Activated CD4-positive, alpha-beta T cell treated with anti-CD3 and anti-CD28 coated beads for 36 hours (primary cell): Measurements from ENCODE around the gene VPS26B. TPM values are rescaled to one million over a fixed set of nuclear protein-coding genes. Genes with fewer than 3 reads are reported as not detected.

Experiments
- ATAC-seq: fragments of 200-7000 bp; cut with Tn5 transposase; one replicate; pipeline ENCODE4 v1.10.0; 2021; ENCODE audit warnings: mild to moderate bottlenecking, moderate library complexity
- CTCF ChIA-PET: fragments of 350-600 bp; sonication (Branson Sonifier 250); formaldehyde crosslinking; loops from one replicate; lab custom pipeline; 2021; ENCODE audit warnings: antibody characterized with exemption; lab: Charles Lee
- POLR2A ChIA-PET: fragments of 350-600 bp; sonication (Branson Sonifier 250); formaldehyde crosslinking; loops from one replicate; lab custom pipeline; 2021; ENCODE audit warnings: antibody characterized with exemption, inconsistent platforms; lab: Charles Lee
- DNase-seq: peaks from one replicate; pipeline ENCODE4 v3.0.0-alpha.2; 2020
- H3K27ac Mint-ChIP-seq: one replicate; pipeline ENCODE4 v1.8.0; 2021; ENCODE audit warnings: mixed read lengths
- H3K27me3 Mint-ChIP-seq: one replicate; pipeline ENCODE4 v1.8.0; 2021; ENCODE audit warnings: mixed read lengths
- H3K36me3 Mint-ChIP-seq: one replicate; pipeline ENCODE4 v1.8.0; 2021; ENCODE audit warnings: low read depth, mixed read lengths
- H3K4me1 Mint-ChIP-seq: one replicate; pipeline ENCODE4 v1.8.0; 2021; ENCODE audit warnings: mixed read lengths
- H3K4me3 Mint-ChIP-seq: one replicate; pipeline ENCODE4 v1.8.0; 2021; ENCODE audit warnings: mild to moderate bottlenecking, moderate library complexity, mixed read lengths
- H3K9me3 Mint-ChIP-seq: one replicate; pipeline ENCODE4 v1.8.0; 2021; ENCODE audit warnings: low read depth, mixed read lengths
- intact Hi-C, 2 experiments: fragments of 100-400 bp; cut with DNase I in 1 of 2; cut with micrococcal nuclease in 1 of 2; formaldehyde crosslinking; loops; one replicate each; pipeline versions ENCODE4 v1.14.2 to v1.15.1; 2022 to 2024; cut with DNase I, micrococcal nuclease
- total RNA-seq, 2 experiments: library from RNA; stranded (reverse); gene quantifications; one replicate each; pipeline ENCODE4 v1.2.3, GENCODE V29; 2021

The VPS26B gene
- total RNA-seq, 2 experiments from 2014 or later, result 32.4 to 32.5 TPM

DNA sequence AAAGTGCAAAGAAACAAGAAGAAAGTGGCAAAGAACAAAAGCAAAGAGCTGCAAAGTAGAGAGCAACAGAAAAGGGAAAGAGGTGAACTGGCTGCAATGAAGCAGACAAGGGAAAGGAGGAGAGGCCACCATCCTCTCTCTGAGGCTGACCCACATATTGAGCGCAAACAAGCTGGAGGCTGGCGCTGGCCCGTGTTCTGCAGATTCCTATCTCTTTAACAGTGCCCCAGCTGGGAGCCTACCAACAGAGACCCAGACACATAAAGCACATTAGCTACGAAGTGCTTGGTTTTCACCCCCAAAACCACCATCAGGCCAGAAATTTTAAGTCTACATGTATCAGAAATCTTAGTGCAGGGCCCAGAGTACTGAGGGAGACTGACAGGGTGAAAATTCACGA, 18.3 kb upstream of the VPS26B start:
- Mint-ChIP-seq H3K4me3 (no peak overlapping the region), H3K27ac (no peak overlapping the region), H3K4me1 (peaks cover 2% of the 10 kb centered on the region), H3K36me3 (peaks cover 66% of the 10 kb centered on the region), H3K9me3 (no peaks in the 10 kb centered on the region), H3K27me3 (no peaks in the 10 kb centered on the region)
- POLR2A ChIA-PET, result no interaction called here
- ATAC-seq (no peak), DNase-seq (no peak)
- CTCF ChIA-PET, result interaction anchor here (0.7 to 5.8 kb wide), 5 partner anchors 10 to 88 kb away, joined by 3 to 28 read pairs (median 4); no protein-coding TSS in a partner anchor
- intact Hi-C loops, result loop anchor here (5.0 kb wide), 2 partner anchors 46 to 154 kb away; partner anchors contain the start of genes ACAD8 (in 2 of the 2) and THYN1 (in 2 of the 2)

DNA sequence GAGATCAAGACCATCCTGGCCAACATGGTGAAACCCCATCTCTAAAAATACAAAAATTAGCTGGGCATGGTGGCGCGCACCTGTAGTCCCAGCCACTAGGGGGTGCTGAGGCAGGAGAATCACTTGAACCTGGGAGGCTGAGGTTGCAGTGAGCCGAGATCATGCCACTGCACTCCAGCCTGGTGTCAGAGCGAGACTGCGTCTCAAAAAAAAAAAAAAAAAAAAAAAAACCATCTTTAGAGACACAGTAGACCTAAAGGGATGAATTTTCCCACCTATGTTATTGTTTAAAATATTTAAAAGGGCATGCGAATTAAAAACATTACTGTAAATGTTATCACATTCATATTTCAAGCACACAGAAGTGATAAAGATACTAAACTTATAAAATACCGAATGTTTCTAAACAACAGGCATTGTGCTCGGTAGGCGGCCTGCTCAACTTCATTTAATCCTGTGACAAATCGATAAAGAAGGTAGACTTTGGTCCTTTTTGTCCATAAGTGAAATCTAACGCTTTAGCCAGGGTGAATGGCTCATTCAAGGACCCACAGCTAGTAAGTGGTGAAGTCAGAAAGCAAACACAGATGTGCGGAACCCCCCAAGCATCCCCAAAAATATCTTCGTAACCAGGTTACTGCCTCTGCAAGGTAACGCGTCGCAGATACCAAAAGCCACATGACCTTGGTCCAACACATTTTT, 16.8 kb upstream of the VPS26B start:
- Mint-ChIP-seq H3K4me3 (no peak overlapping the region), H3K36me3 (peaks cover 67% of the 10 kb centered on the region), H3K27ac (no peak overlapping the region), H3K27me3 (no peaks in the 10 kb centered on the region), H3K4me1 (peaks cover 5% of the 10 kb centered on the region), H3K9me3 (no peaks in the 10 kb centered on the region)
- intact Hi-C loops, result loop anchor here (5.0 kb wide), 2 partner anchors 45 to 155 kb away; partner anchors contain the start of genes ACAD8 (in 2 of the 2) and THYN1 (in 2 of the 2)
- peak; percentile 33 for ATAC-seq
- DNase-seq, result peak; percentile 81
- CTCF ChIA-PET, result interaction anchor here (0.7 to 5.8 kb wide), 20 partner anchors 9 to 345 kb away, joined by 3 to 28 read pairs (median 4); partner anchors contain the start of genes GLB1L3 and VPS26B
- POLR2A ChIA-PET, result no interaction called here

DNA sequence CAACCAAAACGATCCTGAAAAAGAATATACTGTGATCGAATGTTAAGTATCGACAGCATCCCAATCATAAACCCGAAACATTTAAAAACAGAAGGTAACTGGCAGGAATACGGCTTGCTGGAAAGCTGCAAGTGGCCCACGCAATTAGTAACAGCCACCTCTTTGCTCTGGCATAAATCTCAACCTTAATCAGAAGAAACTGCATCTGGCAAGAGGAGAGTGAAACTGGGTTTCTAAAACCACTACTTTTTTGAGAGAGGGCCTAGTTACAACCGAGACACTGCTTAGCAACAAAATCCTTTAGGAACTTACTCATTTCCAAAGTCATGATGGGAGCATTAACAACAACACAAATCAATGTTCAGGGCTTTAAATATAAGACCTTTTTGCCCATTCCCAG, 8.6 kb upstream of the VPS26B start:
- CTCF ChIA-PET, result no interaction called here
- POLR2A ChIA-PET, result no interaction called here

DNA sequence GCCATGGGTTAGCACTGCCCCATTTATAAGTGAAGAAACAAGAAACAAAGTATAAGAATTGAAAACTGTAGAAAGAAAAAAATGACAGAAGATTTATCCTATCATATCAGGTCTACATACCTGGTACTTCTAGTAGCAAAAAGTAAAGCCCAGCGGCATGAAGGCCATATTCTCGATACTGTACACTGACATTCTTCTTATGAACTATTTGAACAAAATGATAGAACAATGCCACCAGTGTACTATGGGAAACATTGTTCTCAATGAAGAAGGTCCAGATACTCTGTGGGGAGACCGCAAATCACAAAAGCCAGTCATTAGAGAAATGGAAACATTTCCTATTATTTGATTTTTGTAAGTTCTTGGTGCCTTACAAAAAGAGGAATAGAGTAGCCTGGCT, 7.7 kb upstream of the VPS26B start:
- no peak overlapping the region for H3K4me3 Mint-ChIP-seq
- ATAC-seq, result no peak
- intact Hi-C loops, result no loop called here
- H3K27me3 Mint-ChIP-seq, result no peaks in the 10 kb centered on the region
- DNase-seq, result no peak
- peaks cover 61% of the 10 kb centered on the region for H3K36me3 Mint-ChIP-seq
- H3K27ac Mint-ChIP-seq, result no peak overlapping the region
- H3K4me1 Mint-ChIP-seq, result peaks cover 45% of the 10 kb centered on the region
- ChIA-PET POLR2A (no interaction called here), CTCF (no interaction called here)
- H3K9me3 Mint-ChIP-seq, result no peaks in the 10 kb centered on the region

More for the DNA sequence above, 8.6 kb upstream of the VPS26B start:
- no peak overlapping the region for H3K4me3 Mint-ChIP-seq
- ATAC-seq (no peak), DNase-seq (no peak)
- peaks cover 44% of the 10 kb centered on the region for H3K4me1 Mint-ChIP-seq
- no peak overlapping the region for H3K27ac Mint-ChIP-seq
- no peaks in the 10 kb centered on the region for H3K9me3 Mint-ChIP-seq
- intact Hi-C loops, result no loop called here
- H3K36me3 Mint-ChIP-seq, result peaks cover 65% of the 10 kb centered on the region
- no peaks in the 10 kb centered on the region for H3K27me3 Mint-ChIP-seq

DNA sequence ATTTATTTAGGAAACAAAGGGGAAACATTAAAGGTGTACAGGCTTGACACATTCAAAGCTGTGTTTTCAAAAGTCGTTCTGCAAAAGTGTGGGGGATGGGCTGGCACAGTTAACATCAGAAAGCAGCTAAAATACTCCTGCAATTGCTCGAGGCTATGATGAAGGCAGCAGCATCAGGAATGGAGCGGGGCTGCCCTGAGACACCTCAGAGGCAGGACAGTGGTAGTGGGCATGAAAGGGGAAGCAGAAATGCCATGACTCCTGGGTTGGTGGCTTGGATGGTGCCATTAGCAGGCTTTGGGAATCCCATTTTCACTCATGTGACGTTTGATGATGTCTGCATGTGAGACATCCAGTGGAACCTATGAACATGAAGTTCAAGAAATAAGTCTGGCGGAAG, 1.4 kb upstream of the VPS26B start:
- Mint-ChIP-seq H3K36me3 (peaks cover 35% of the 10 kb centered on the region), H3K4me3 (peak overlapping the region; percentile 99), H3K27me3 (no peaks in the 10 kb centered on the region), H3K27ac (peak overlapping the region; percentile 98), H3K9me3 (no peaks in the 10 kb centered on the region), H3K4me1 (peaks cover 60% of the 10 kb centered on the region)
- ChIA-PET POLR2A (interaction anchor here (1.8 to 2.7 kb wide), 2 partner anchors 26 to 31 kb away, joined by 6 to 14 read pairs; partner anchors contain the start of genes ACAD8 and THYN1), CTCF (interaction anchor here (1.7 kb wide), 1 partner anchor 52 kb away, joined by 6 read pairs; the partner anchor contains the start of gene GLB1L3)
- no peak for ATAC-seq
- DNase-seq, result peak; percentile 54
- intact Hi-C loops, result no loop called here

DNA sequence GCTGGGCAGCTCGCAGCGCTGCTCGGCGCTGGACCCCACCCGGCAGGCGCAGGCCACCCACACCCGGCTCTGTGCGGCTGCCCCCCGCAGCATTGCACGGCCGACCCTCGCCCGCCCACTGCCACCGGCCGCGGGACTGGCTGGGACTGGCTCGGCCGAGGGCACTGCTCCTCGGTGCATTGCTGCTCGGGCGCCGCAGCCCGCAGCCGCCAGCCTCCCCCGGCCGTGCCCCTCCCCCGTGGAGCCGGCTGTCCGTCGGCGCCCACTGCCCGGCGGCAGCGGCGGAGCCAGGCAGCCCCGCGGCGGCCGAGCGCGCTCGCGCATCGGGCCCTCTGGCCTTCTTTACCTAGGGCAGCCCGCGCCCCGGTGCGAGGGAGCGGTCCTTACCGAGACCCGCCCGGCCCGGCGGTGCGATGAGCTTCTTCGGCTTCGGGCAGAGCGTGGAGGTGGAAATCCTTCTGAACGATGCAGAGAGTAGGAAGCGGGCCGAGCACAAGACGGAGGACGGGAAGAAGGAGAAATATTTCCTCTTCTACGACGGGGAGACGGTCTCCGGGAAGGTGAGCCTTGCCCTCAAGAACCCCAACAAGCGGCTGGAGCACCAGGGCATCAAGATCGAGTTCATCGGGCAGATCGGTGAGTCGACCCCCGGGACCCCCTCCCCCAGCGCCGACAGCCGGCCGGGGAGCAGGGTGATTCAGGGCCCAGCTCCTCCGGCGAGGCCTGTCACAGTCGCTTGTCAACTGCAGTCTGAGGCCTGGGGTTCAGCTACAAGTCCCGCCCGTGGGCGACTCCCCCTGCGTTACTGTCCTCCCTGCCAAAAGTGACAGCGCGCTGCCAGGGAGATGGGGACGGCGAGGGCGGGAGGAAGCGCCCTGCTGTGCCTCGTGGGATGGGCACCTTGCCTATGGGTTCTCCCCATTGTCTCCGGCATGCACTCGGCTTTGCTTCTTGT, 516 bp downstream of the VPS26B start:
- H3K4me1 Mint-ChIP-seq, result peaks cover 66% of the 10 kb centered on the region
- H3K9me3 Mint-ChIP-seq, result no peaks in the 10 kb centered on the region
- POLR2A ChIA-PET, result interaction anchor here (0.5 to 2.7 kb wide), 7 partner anchors 19 to 278 kb away, joined by 3 to 14 read pairs (median 3); partner anchors contain the start of genes ACAD8, GLB1L3 and THYN1
- intact Hi-C loops, result loop anchor here (1.0 to 2.0 kb wide), 7 partner anchors 28 to 297 kb away; partner anchors contain the start of genes ACAD8 (in 2 of the 2), GLB1L2 (in 2 of the 2), THYN1 (in 2 of the 2) and GLB1L3 (in 1 of the 2)
- H3K4me3 Mint-ChIP-seq, result peak overlapping the region; percentile 95
- peak overlapping the region; percentile 91 for H3K27ac Mint-ChIP-seq
- CTCF ChIA-PET, result interaction anchor here (0.5 to 2.2 kb wide), 10 partner anchors 9 to 156 kb away, joined by 3 to 8 read pairs (median 4); partner anchors contain the start of gene JAM3
- ATAC-seq (peak; percentile 45), DNase-seq (peak; percentile 85)
- no peaks in the 10 kb centered on the region for H3K27me3 Mint-ChIP-seq
- H3K36me3 Mint-ChIP-seq, result peaks cover 22% of the 10 kb centered on the region

DNA sequence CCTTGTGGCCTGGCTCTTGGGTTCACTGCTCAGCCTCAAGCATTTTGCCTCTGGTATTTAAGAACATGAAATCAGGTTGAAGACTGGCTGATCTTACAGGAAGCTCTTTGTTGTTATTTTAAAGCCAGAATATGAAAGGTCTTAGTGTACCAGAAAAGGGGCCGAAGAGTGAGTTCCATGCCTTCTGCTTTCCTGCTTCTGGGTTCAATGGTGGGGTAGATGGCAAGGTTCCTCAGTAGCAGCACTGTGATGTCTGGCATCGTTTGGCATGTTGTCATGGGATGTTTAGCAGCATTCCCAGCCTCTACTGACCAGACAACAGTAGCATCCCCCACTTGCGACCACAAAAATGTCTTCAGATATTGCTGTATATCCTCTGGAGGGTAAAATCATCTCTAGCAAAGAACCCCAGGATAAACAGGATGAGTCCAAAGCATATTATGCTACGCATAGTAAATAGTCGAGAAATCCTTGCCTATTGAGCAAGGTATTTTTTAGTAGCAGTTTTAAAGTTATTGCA, 2.4 kb downstream of the VPS26B start:
- Mint-ChIP-seq H3K4me3 (peak overlapping the region; percentile 95), H3K4me1 (peaks cover 71% of the 10 kb centered on the region), H3K9me3 (no peaks in the 10 kb centered on the region), H3K36me3 (peaks cover 17% of the 10 kb centered on the region), H3K27ac (no peak overlapping the region), H3K27me3 (no peaks in the 10 kb centered on the region)
- ChIA-PET POLR2A (no interaction called here), CTCF (interaction anchor here (0.8 to 2.2 kb wide), 5 partner anchors 13 to 78 kb away, joined by 3 to 8 read pairs (median 4); no protein-coding TSS in a partner anchor)
- intact Hi-C loops, result no loop called here
- ATAC-seq (no peak), DNase-seq (no peak)

DNA sequence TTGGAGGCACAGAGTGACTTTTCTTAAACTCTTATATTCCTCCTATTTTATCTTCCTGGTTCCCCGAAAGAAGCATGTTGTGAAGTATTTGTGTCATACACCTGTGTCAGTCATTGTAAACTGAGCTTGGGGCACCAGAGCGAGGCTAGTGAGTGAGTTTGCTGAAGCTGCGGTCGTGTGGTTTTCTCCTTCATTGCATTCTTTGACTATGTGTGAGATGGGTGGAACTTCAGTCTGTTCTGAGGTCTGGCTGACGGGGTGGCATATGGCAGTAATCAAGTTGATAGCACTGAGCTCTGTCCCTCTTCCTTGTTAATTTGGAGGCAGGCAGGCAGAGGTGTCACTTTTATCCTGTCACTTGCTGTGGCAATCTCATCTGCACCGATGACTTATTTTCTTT, 4.2 kb downstream of the VPS26B start:
- Mint-ChIP-seq H3K36me3 (peaks cover 6% of the 10 kb centered on the region), H3K27ac (no peak overlapping the region), H3K4me1 (peaks cover 65% of the 10 kb centered on the region), H3K9me3 (no peaks in the 10 kb centered on the region), H3K4me3 (no peak overlapping the region), H3K27me3 (no peaks in the 10 kb centered on the region)
- DNase-seq (peak; percentile 64), ATAC-seq (peak; percentile 4)
- intact Hi-C loops, result no loop called here
- POLR2A ChIA-PET, result no interaction called here
- CTCF ChIA-PET, result interaction anchor here (0.7 to 1.5 kb wide), 4 partner anchors 14 to 48 kb away, joined by 3 to 5 read pairs (median 4); partner anchors contain the start of gene GLB1L3

DNA sequence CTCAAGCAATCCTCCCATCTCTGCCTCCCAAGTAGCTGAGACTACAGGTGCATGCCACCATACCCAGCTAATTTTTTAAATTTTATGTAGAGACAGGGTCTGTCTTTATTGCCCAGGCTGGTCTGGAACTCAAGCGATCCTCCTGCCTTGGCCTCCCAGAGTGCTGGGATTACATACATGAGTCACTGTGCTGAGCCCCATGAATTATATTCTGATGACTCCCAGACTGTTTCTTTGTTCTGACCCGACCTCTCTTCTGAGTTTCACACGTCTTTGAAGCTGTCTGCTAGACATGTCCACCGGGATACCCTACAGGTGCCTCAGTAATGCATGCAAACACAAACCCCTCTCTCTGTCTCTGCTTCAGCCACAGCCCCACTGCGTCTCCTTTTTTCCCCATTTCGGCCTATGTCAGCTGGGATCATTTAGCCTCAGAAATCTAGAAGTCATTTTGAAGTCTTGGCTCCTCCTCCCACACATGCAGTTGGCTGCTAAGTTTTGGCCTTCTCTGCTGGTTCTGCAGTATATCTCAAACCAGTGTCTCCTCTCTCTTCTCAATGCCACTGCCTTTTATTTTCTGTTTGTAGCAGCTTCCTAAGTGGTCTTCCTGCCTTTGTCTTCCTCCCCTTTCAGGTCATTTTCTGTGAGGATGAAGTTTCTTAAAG, 4.8 kb downstream of the VPS26B start:
- Mint-ChIP-seq H3K27ac (no peak overlapping the region), H3K9me3 (no peaks in the 10 kb centered on the region), H3K36me3 (peaks cover 5% of the 10 kb centered on the region), H3K4me3 (no peak overlapping the region), H3K27me3 (no peaks in the 10 kb centered on the region), H3K4me1 (peaks cover 65% of the 10 kb centered on the region)
- ChIA-PET POLR2A (no interaction called here), CTCF (interaction anchor here (0.7 to 1.5 kb wide), 6 partner anchors 14 to 380 kb away, joined by 3 to 5 read pairs (median 3); partner anchors contain the start of gene GLB1L3)
- intact Hi-C loops, result no loop called here
- ATAC-seq (no peak), DNase-seq (no peak)

DNA sequence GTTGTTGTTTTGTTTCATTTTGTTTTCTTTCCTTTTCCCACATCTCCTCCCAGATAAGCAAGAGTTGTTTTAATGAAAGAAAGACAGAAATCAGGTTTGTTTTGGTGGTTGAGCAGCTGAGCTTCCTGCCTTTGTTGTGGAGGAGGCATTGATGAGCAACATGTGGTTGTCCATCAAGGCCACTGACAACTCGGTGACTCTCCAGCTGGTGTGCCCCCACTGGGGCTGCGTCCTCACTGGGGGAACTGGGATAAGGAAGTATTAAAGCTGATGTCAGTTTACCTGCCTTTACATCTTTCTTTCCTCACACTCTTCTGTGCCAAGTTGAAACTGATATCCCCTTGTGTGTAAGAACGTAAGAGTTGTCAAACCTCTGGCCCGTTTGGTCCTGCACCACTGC, 5.9 kb downstream of the VPS26B start:
- POLR2A ChIA-PET, result no interaction called here
- H3K9me3 Mint-ChIP-seq, result no peaks in the 10 kb centered on the region
- H3K27ac Mint-ChIP-seq, result no peak overlapping the region
- CTCF ChIA-PET, result no interaction called here
- DNase-seq (no peak), ATAC-seq (no peak)
- no peak overlapping the region for H3K4me3 Mint-ChIP-seq
- intact Hi-C loops, result no loop called here
- H3K27me3 Mint-ChIP-seq, result no peaks in the 10 kb centered on the region
- peaks cover 65% of the 10 kb centered on the region for H3K4me1 Mint-ChIP-seq
- H3K36me3 Mint-ChIP-seq, result peaks cover 5% of the 10 kb centered on the region
